Measurements from ENCODE around the gene LHX2.

LHX2 gene

DNA sequence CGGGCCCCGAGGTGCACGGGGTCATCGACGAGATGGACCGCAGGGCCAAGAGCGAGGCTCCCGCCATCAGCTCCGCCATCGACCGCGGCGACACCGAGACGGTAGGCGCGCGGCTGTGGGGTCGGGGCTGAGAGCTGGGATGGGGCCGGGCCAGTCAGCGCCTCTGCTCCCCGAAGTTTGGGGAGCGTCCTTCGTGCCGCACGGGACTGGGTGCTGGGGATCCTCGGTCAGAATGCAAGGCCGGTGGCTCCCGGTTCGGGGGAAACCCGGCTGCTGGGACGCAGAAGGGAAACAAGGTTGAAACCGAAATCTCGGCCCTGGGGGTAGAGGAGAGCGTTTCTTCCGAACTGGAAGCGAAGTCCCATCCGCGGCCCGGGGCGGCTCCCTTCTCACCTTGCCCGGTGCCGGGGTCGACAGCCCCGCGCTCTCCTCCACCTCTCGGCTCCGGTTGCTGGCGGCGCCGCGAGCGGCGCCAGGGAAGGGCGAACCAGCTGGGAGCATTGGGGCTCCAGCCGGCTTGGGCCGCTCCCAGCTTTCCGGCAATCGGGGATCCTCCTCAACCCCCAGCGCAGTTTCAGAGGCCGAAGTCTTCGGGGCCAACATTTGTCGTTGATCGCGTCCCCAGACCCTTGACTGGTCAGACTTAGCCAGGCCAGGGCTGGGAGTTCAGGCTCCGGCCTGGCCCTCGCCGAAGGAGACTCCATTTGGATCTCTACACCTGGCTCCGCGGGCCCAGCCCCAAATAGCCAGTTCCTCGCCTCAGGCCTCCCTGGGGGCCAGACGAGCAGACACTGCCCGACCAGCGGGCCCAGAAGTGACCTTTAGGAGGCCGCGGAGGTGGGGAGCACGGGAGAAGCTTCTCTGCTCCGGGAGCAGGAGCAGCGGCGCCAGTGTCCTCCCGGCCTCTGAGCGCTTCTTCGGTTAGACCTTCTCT, 1.1 kb downstream of the LHX2 start:
- DNase-seq (ENCODE audit: extremely low read depth in 1 of 2, low read depth in 1 of 2), result no peak

DNA sequence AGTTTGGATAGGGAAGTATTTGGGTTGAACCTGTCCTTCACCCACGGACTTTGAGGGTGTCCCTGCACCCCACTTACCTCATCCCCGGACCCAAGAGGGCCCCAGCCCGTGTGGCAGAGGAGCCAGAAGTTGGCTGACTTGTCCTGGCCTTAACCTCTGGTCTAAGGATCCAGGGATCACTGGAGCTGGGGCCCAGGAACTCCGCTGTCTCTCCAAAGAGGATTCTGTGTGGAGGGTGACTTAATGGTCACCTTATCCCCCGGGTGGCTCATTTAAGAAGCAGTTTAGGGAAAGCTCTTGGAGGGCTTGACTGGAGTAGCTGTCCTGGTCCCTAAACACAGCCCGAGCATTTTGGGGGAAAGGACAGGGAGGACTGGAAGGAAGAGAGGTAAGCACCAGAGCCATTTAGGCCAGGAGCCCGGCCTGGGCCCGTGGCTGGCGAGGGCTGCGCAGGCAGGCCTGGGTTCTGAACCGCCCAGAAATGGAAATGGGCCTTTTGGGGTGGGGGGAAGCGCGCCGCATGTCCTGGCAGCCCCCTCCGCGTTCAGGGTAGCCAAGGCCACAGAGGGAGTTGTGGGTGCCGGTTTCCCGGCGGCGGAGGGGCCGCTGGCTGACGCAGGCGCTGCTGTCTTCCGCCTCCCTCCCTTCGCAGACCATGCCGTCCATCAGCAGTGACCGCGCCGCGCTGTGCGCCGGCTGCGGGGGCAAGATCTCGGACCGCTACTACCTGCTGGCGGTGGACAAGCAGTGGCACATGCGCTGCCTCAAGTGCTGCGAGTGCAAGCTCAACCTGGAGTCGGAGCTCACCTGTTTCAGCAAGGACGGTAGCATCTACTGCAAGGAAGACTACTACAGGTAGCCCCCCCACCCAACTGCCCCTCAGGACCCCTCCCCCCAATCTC, 2.0 kb downstream of the LHX2 start:
- no peak for DNase-seq (ENCODE audit: extremely low read depth in 1 of 2, low read depth in 1 of 2)

DNA sequence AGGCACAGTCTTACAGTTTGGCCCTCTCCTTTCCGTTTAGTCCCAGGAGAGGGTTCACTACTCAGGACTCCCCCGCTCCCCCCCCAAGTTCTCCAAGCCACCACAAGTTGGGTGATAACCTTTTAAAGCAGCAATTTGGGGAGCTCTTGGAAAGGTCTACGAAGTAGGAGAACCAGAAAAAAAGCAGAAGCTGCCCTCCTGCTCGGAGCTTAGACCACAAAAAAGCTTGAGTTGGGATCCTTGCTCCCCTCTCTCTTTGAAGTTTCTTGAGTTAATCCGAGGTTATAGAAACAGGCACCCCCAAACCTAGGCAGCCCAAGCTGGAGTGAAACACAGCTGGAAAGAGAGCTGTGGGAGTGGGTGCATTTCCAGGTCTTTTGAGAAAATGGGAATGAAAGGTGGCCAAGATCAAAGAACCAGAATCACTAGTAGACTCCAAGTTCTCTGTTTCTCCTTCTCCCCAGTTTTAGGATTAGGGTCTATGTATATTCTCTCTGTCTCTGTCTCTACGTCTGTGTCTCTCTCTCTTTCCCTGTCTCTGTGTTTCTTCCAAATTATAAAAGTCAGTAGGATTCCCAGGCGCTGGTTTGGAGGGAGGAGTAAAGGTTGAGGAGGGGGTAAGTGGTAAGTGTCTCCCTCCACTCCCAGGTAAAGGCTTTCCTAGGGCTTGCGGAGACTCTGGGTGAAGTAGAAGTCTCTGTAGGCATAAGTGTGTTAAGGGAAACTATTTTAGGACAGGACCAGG, 2.8 kb downstream of the LHX2 start:
- no peak for DNase-seq (ENCODE audit: extremely low read depth in 1 of 2, low read depth in 1 of 2)

DNA sequence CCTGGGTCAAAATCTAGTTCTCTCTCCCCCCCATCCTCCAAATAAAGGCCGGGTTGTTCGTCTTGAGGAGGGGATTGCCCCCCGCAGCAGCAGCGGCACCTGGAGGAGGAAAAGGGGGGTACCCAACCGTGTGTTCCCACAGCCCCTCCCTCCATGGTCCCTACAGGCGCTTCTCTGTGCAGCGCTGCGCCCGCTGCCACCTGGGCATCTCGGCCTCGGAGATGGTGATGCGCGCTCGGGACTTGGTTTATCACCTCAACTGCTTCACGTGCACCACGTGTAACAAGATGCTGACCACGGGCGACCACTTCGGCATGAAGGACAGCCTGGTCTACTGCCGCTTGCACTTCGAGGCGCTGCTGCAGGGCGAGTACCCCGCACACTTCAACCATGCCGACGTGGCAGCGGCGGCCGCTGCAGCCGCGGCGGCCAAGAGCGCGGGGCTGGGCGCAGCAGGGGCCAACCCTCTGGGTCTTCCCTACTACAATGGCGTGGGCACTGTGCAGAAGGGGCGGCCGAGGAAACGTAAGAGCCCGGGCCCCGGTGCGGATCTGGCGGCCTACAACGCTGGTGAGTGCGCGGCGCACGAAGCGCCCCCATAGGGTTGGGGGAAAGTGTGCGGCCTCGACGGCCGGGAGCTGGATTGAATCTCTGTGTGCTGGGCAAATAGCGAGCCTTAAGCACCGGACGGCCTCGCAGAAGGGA, 3.5 kb downstream of the LHX2 start:
- DNase-seq (ENCODE audit: extremely low read depth in 1 of 2, low read depth in 1 of 2), result no peak

DNA sequence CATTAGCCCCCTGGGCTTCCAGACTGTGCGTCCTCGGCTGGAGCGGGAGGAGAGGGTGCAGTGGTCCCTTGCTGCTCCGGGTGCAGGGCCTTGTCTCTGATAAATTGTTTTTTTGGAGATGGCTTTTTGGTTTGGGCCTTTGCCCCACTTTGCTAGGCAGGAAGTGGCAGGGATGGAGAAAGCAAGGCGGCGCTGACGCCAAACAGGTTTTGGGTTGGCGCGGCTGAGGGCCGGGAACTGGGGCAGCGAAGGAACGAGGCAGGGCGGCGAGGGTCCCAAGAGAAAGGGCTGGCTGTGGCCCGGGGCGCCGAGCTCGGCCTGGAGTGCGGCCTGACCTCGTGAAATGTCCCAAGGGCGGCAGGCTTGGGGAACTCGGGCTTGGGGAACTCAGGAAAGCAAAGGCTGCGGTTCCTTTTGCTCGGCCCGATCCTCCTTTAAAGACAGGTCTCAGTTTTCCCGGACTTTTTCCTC, 4.1 kb downstream of the LHX2 start:
- no peak for DNase-seq (ENCODE audit: extremely low read depth in 1 of 2, low read depth in 1 of 2)

DNA sequence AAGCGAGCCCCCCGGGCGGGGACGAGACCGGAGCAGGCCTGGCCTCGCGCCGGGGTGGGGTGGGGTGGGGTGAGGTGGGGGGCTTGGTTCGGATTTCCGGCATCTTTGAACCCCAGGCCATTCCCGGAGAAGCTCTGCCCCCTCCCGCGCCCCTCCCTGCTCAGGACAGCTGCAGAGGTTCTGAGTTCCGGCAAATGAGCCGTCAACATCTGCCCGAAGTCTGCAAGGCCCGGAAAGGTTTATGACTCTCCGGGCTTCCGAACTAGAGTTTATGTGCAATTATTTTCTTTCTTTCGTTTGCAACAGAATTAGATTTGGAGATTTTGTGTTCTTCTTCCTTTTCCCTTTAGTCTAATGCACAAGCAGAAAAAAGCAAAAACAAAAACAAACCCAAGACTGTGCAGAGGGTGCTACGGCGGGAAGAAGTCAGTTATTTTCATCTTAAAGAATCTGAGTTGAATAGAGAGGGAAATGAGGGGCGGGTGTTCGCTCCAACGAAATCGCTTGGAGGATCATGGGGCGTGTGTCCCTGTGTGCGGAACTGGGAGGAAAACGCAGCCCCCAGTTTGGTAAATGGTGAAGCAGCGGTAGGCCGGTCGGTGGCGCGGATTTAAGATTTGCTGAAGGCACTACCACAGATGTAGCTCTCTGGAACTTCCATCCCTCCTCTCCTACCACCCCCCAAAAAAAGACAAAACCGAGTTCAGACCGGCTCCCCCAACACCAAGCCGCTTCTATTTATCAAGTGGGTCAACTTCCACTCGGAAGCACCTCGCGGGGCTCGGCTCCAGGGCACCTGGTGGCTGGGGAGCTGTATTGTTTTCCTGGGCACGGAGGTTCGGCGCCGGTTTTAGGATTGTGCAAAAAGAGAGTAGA, 4.8 kb downstream of the LHX2 start:
- no peak for DNase-seq (ENCODE audit: extremely low read depth in 1 of 2, low read depth in 1 of 2)

DNA sequence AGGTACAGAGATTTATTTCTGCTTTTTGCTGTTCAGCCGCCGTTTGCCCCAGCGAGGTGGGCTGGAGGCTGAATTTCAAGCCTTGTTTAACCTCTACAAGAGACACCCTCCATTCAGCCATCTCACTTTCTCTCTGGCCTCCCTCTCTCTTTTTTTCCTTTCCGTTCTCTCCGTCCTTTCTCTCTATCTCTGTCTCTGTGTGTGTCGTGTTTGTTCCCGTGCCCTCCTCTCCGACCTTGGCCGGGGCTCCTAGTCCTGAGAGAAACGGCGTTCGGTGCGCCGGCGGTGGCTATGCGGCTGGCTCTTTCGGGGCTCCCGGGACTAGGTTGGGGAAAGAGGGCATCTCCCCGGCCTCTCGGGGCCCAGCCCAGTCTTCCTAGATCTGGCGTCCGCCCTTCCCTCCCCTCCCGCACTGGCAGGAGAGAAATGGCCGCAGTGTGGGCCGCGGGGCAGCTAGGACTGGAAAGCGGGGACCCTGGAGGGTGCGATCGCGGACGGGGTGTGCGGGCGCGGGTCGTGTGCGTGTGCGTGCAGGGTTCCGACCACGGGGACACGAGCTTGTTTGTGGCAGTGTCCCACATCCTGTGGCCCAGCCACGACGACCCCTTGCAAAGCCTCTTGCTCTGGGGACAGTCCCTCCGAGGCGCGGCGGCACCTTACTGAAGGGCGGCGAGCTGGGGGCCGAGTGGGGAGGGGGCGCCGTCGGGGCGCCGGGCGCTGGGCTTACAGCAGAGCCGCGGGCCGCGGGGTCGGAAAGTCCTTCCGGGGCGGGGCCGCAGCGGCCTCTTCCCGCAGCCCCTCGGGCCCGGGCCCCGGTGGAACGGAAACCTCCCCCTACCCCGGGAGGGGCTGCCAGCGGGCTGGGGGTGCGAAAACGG, 5.7 kb downstream of the LHX2 start:
- no peak for DNase-seq (ENCODE audit: extremely low read depth in 1 of 2, low read depth in 1 of 2)

DNA sequence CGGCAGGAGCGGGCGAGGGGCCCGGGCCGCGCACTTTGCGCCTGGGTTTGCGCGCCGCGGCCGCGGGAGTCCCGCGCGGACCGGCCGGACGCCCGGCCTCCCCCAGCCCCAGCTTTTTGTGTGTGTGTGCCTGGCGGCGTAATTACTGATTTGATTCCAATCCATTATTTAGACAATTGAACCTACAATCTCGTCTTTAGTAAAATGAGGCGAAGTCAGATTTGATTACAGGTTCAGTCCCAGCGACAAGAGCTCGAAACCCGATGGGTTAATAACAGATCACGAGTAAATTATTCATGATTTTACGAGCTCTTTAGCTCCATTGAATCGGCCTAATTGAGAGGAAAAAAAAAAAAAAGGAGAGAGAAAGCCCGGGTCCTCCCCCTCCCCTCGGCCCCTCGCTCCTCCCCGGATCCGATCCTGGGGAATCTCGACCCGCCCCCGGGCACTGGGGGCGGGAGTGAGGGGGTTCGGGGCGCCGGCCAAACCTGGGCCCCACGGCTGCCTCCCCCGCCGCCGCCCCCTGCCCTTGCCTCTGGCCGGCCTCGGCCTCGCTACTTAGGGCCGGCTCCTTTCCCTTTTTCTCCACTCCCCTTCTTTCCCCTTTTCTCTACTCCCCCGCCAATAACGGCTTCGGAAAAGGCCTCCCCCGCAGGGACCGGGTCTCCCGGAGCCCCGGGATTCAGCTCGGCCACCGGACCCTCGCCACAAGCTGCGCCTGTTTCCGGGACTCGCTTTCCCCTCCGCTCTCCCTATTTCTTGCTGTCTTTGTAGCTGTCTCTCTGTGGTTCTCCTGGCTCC, 6.6 kb downstream of the LHX2 start:
- no peak for DNase-seq (ENCODE audit: extremely low read depth in 1 of 2, low read depth in 1 of 2)

DNA sequence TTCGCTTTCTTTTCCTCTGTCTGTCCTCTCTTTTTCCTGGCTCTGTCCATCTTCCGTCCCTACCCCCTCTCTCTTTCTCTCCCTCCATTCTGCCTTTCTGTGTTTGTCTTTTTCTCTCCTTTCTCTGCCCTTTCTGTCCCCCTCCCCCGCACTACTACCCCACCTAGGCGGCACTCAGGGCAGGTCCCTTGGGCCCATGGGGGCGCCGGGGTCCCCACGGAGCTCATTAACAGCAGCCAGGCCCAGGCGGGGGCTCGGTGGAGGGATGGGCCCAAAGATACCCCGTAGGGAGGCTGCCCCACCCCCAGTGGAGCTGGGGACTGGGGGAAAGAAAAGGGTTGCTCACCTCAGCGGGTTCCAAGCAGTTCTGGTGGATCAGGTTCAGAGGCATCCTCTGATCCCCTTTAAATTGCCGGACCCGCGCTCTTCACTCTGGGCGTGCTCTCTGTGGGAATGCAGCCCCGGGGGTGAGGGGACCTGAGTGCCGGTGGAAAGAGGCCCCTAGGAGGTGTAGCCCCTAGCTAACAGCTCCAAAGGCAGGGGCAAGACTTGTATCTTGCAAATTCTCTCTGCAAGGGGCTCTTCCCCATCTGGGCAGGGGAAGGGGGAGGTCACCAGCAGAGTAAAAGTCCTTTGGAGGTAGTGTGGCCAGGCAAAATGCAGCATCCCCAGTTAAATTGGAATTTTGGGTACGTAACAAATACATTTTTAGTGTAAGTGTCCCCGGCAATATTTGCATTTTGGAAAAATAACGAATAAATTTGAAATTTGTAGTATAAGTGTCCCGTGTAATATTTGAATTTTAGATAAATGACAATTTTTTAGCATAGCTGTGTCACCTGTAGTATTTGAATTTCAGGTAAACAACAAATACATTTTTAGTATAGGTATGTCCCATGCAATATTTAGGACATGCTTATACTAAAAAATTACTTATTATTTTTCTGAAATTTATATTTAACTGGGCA, 7.4 kb downstream of the LHX2 start:
- DNase-seq (ENCODE audit: extremely low read depth in 1 of 2, low read depth in 1 of 2), result no peak

DNA sequence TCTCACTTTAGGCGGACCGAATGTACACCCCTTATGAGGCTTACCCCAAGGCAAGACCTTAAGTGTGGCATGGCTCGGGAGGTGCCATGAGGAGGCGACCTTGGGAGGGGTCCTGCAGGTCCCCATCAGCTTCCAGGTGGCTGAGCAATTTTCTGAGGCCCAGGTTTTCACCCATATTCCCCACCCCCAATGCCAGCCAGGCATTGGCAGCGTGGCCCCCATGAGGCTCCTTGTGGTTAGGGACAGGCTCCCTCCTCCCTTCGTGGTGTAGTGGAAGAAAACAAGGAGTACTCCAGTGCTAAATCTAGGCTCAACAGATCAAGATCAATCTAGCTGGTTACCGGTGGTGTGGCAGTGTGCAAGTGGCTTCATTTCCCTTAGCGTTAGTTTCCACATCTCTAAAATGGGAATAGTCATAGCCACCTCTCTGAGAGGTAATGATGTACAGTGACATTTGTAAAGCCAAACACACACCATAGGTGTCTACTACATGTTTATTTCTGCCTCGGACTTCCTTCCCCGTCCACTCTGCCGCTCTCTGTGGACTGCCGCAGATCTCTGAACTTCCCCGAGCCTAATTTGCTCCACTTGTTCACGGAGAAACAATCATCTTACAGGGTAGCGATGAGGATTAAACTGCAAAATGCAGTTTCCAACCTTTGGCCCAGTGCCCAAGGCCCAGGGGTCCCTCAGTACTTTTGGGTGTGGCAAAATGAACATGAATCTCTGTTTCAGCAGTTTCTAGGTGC, 8.4 kb downstream of the LHX2 start:
- DNase-seq (ENCODE audit: extremely low read depth in 1 of 2, low read depth in 1 of 2), result no peak

DNA sequence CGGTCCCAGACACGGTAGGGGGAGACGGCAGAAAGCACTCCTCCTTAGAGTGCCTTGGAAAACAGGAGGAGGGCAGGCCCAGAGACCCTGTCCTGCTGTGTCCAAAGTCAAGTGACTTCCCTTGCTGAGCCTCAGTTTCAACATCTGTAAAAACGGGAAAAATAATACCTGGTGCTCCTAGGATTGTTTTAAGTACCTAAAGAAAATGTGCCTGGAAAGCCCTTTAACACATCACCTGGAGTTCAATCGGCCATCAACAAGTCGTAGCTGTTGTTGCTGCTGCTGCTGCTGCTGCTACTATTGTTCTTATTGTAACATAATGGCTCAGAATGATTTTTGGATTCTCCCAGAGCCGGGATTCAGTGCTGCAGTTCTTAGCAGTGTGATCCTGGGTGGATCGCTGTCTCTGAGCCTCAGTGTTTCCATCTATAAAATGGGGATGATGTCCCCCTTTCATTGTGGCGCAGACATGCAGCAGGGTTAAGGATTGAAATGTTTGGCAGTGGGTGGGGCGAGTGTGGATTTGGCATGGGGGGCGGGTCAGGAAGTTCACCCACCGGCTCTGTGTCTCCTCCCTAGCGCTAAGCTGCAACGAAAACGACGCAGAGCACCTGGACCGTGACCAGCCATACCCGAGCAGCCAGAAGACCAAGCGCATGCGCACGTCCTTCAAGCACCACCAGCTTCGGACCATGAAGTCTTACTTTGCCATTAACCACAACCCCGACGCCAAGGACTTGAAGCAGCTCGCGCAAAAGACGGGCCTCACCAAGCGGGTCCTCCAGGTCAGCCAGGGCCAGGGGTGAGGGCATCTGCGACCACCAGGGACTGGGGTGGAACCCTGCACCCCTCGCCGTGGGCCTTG, 9.2 kb downstream of the LHX2 start:
- no peak for DNase-seq (ENCODE audit: extremely low read depth in 1 of 2, low read depth in 1 of 2)

DNA sequence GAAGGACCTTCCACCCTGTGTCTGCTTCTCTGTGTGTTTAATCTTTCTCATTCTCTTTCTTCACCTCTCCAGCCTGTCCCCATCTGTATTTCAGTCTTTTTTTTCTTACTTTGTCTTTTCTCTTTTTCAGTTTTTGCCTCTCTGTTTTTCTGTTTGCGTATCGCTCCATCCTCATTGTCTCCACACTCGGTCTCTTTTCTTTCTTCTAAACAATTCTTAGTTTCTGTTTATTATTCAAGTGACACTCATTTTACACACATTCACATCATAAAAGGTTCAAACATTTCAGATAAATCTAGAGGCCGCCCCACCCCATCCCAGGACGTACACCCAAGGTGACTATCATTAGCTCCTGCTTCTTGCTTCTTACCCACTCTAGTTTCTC, 9.8 kb downstream of the LHX2 start:
- no peak for DNase-seq (ENCODE audit: extremely low read depth in 1 of 2, low read depth in 1 of 2)

DNA sequence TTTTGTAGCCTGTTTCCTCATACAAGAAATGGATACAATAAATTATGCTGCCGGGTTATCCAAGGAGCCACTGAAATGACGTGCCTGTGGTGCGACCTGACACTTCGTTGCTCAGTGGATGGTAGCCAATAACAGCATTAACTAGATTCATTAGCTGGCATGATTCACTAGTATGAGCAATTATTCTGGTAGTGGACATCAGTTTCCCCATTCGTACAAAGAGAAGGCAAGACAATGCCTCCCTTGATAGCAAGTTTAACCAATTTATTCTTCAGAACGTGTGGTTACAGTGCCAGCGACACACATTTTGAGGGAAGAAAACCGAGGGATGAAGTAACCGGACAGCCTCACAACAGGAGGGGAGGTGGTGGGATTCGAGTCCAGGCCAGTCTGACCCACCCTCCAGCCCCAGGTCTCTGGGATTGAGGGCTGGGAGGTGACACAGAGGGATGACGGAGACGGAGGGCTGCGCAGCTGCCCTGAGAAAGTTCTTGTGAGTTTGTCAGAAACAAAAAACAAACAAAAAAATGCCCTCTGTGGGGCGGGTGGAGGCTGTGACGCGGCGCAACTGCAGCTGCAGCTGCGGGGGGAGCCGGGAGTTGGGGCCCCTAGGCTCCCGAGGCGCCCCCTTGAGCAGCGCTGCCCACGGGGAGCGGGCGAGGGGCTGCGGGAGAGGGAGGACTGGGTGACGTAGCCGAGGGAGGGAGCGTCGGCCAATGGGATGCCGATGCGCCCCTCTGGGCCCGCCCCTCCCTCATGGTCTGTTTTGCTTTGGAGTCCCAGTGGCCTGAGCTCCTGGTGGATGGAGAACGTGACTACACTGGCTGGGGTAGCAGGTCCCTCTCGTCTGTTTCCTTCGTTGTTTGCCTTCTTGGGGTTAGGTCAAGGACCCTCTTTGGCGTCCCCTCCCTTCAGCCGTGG, 10.9 kb downstream of the LHX2 start:
- DNase-seq (ENCODE audit: extremely low read depth in 1 of 2, low read depth in 1 of 2), result no peak

DNA sequence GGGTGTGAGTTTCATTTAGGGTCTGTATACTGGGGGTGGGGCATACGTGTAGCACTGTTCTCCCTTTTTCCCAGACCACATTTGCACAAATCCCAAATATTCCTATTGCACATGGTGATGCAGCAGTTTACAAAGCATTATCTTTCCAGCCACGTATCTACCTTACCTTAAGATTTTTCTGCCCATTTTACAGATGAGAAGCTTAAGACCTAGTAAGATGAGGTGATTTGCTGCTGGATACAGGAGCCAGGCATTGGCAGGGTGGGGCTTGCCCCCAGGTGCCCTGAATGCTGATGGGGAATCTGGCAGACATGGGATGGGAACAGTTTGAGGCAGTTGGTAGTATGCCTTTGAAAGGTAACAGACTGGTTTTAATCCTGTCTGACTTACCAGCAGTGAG, 12.5 kb downstream of the LHX2 start:
- DNase-seq (ENCODE audit: extremely low read depth in 1 of 2, low read depth in 1 of 2), result no peak

Measured in stimulated activated CD8-positive, alpha-beta memory T cell treated with anti-CD3 and anti-CD28 coated beads, Interleukin-7, amount 100 ng/mL, for 48 hours (primary cell).